ENCODE results near the gene NDUFV2.

Gene NDUFV2

GRCh38 chr18:9117980-9118841 is 15.7 kb downstream of the NDUFV2 start:
- no peak for DNase-seq (ENCODE audit: low read depth in 3 of 3)

GRCh38 chr18:9120796-9121195 is 18.3 kb downstream of the NDUFV2 start:
- DNase-seq (ENCODE audit: low read depth in 3 of 3): no peak

- DNase-seq (ENCODE audit: low read depth in 3 of 3): no peak
These were observed 21.0 kb downstream of the NDUFV2 start for GRCh38 chr18:9123520-9123919.

- DNase-seq (ENCODE audit: low read depth in 3 of 3): no peak
These were observed 22.3 kb downstream of the NDUFV2 start for GRCh38 chr18:9124824-9125223.

GRCh38 chr18:9126337-9126736 is 23.8 kb downstream of the NDUFV2 start:
- no peak for DNase-seq (ENCODE audit: low read depth in 3 of 3)

- DNase-seq (ENCODE audit: low read depth in 3 of 3): no peak
These were observed 27.7 kb downstream of the NDUFV2 start for GRCh38 chr18:9130195-9130594.

GRCh38 chr18:9130806-9131205 is 28.3 kb downstream of the NDUFV2 start:
- no peak for DNase-seq (ENCODE audit: low read depth in 3 of 3)

- DNase-seq (ENCODE audit: low read depth in 3 of 3): no peak
These were observed 30.1 kb downstream of the NDUFV2 start for GRCh38 chr18:9132628-9133027.

GRCh38 chr18:9133225-9133624 is 30.7 kb downstream of the NDUFV2 start:
- DNase-seq (ENCODE audit: low read depth in 3 of 3): no peak

- no peak for DNase-seq (ENCODE audit: low read depth in 3 of 3)
These were observed 32.8 kb downstream of the NDUFV2 start for GRCh38 chr18:9135081-9135911.

- DNase-seq (ENCODE audit: low read depth in 3 of 3): peak in 1 of 3 experiments; percentile 24
These were observed 33.4 kb downstream of the NDUFV2 start for GRCh38 chr18:9135912-9136314.

- DNase-seq (ENCODE audit: low read depth in 3 of 3): peak; percentile 93 to 94 (median 93)
These were observed 34.0 kb downstream of the NDUFV2 start, which contains the start of gene ANKRD12 for GRCh38 chr18:9136315-9137155. TSS of gene ANKRD12 (plus strand) at chr18:9136781. CDS start at chr18:9182433, 45,652 bp downstream.

- DNase-seq (ENCODE audit: low read depth in 3 of 3): peak; percentile 44 to 55 (median 50)
These were observed 34.9 kb downstream of the NDUFV2 start for GRCh38 chr18:9137168-9138066.

- no peak for DNase-seq (ENCODE audit: low read depth in 3 of 3)
These were observed 37.0 kb downstream of the NDUFV2 start for GRCh38 chr18:9139400-9140039.

GRCh38 chr18:9140381-9140780 is 37.9 kb downstream of the NDUFV2 start:
- no peak for DNase-seq (ENCODE audit: low read depth in 3 of 3)

GRCh38 chr18:9140984-9141383 is 38.5 kb downstream of the NDUFV2 start:
- DNase-seq (ENCODE audit: low read depth in 3 of 3): no peak

- no peak for DNase-seq (ENCODE audit: low read depth in 3 of 3)
These were observed 43.7 kb downstream of the NDUFV2 start for GRCh38 chr18:9146224-9146623.

GRCh38 chr18:9147440-9148202 is 45.1 kb downstream of the NDUFV2 start:
- peak in 1 of 3 experiments; percentile 16 for DNase-seq (ENCODE audit: low read depth in 3 of 3)

GRCh38 chr18:9148203-9148552 is 45.7 kb downstream of the NDUFV2 start:
- DNase-seq (ENCODE audit: low read depth in 3 of 3): no peak
